Measurements from ENCODE around the gene CLIC1.

CLIC1 gene

GRCh38 chr6:31700740-31701401, 35.5 kb downstream of the CLIC1 start:
- no peak for DNase-seq

- no peak for DNase-seq
These were observed 38.8 kb downstream of the CLIC1 start for GRCh38 chr6:31697555-31697954.

- no peak for DNase-seq
These were observed 42.8 kb downstream of the CLIC1 start for GRCh38 chr6:31693535-31693934.

GRCh38 chr6:31692886-31693285, 43.4 kb downstream of the CLIC1 start:
- no peak for DNase-seq

- DNase-seq: no peak
These were observed 44.0 kb downstream of the CLIC1 start for GRCh38 chr6:31692353-31692752.

- DNase-seq: no peak
These were observed 44.7 kb downstream of the CLIC1 start for GRCh38 chr6:31691564-31692108.

GRCh38 chr6:31691078-31691463, 45.3 kb downstream of the CLIC1 start:
- DNase-seq: no peak

GRCh38 chr6:31690231-31691077, 45.9 kb downstream of the CLIC1 start:
- DNase-seq: no peak

- peak in 1 of 2 donors; percentile 22 for DNase-seq
These were observed 46.9 kb downstream of the CLIC1 start for GRCh38 chr6:31689249-31690110.

- DNase-seq: no peak
These were observed 48.3 kb downstream of the CLIC1 start for GRCh38 chr6:31687860-31688693.

GRCh38 chr6:31687321-31687720, 49.0 kb downstream of the CLIC1 start:
- no peak for DNase-seq

- DNase-seq: no peak
These were observed 49.8 kb downstream of the CLIC1 start for GRCh38 chr6:31686483-31686882.

GRCh38 chr6:31683591-31683990, 52.7 kb downstream of the CLIC1 start:
- no peak for DNase-seq

- DNase-seq: peak; percentile 54 to 63
These were observed 55.1 kb downstream of the CLIC1 start for GRCh38 chr6:31681135-31681671.
